Osteocyte (in vitro differentiated cells): Measurements from ENCODE around the gene HTT-AS. TPM values are rescaled to one million over a fixed set of nuclear protein-coding genes. Genes with fewer than 3 reads are reported as not detected.

Experiments used
- DNase-seq: peaks from one replicate; pipeline ENCODE4 v3.0.0; 2021; ENCODE audit warnings: mixed read lengths; ENCODE audit not compliant: unreplicated experiment; ENCODE audit errors: extremely low spot score
- H3K27ac Mint-ChIP-seq: one replicate; pipeline ENCODE4 v1.8.0; 2021; ENCODE audit warnings: mild to moderate bottlenecking, mixed read lengths; ENCODE audit not compliant: unreplicated experiment
- H3K27me3 Mint-ChIP-seq: one replicate; pipeline ENCODE4 v1.8.0; 2021; ENCODE audit warnings: mixed read lengths; ENCODE audit not compliant: unreplicated experiment
- H3K36me3 Mint-ChIP-seq: one replicate; pipeline ENCODE4 v1.8.0; 2021; ENCODE audit warnings: mixed read lengths; ENCODE audit not compliant: unreplicated experiment
- H3K4me1 Mint-ChIP-seq: one replicate; pipeline ENCODE4 v1.8.0; 2021; ENCODE audit warnings: mixed read lengths; ENCODE audit not compliant: unreplicated experiment
- H3K4me3 Mint-ChIP-seq: one replicate; pipeline ENCODE4 v1.8.0; 2021; ENCODE audit warnings: mild to moderate bottlenecking, moderate library complexity, mixed read lengths; ENCODE audit not compliant: unreplicated experiment
- H3K9me3 Mint-ChIP-seq: one replicate; pipeline ENCODE4 v1.8.0; 2021; ENCODE audit warnings: mixed read lengths; ENCODE audit not compliant: unreplicated experiment
- CTCF ChIP-seq: fragments of 200-600 bp; sonication (generic); IDR thresholded peaks from 2 replicates; pipeline ENCODE4 v1.5.0; 2021; ENCODE audit warnings: antibody characterized with exemption, mild to moderate bottlenecking, moderate library complexity
- total RNA-seq: library from RNA; stranded (reverse); gene quantifications from 2 replicates; pipeline ENCODE4 v1.2.1, GENCODE V29; 2021

HTT-AS gene
- total RNA-seq, 1 donor from 2014 or later = not detected

GRCh38 chr4:3046162-3046561, 28.2 kb downstream of the HTT-AS start:
- TF ChIP-seq CTCF = no peak
- Mint-ChIP-seq H3K27ac (no peak overlapping the region), H3K36me3 (no peaks in the 10 kb centered on the region), H3K27me3 (peaks cover 49% of the 10 kb centered on the region), H3K4me3 (no peak overlapping the region), H3K9me3 (no peaks in the 10 kb centered on the region), H3K4me1 (peaks cover 3% of the 10 kb centered on the region)
- no peak for DNase-seq

- H3K27ac Mint-ChIP-seq = no peak overlapping the region
- H3K36me3 Mint-ChIP-seq = no peaks in the 10 kb centered on the region
- DNase-seq = no peak
- no peaks in the 10 kb centered on the region for H3K9me3 Mint-ChIP-seq
- H3K4me1 Mint-ChIP-seq = peaks cover 3% of the 10 kb centered on the region
- H3K27me3 Mint-ChIP-seq = peaks cover 42% of the 10 kb centered on the region
- no peak for TF ChIP-seq CTCF
- H3K4me3 Mint-ChIP-seq = no peak overlapping the region
These were observed 29.2 kb downstream of the HTT-AS start for GRCh38 chr4:3044870-3045819.

GRCh38 chr4:3043282-3044020, 30.9 kb downstream of the HTT-AS start:
- no peak for DNase-seq
- Mint-ChIP-seq H3K4me3 (no peak overlapping the region), H3K27ac (no peak overlapping the region), H3K27me3 (peaks cover 26% of the 10 kb centered on the region), H3K4me1 (peaks cover 3% of the 10 kb centered on the region), H3K36me3 (no peaks in the 10 kb centered on the region), H3K9me3 (no peaks in the 10 kb centered on the region)
- TF ChIP-seq CTCF = no peak

GRCh38 chr4:3042226-3042625, 32.1 kb downstream of the HTT-AS start:
- peaks cover 5% of the 10 kb centered on the region for H3K4me1 Mint-ChIP-seq
- no peak overlapping the region for H3K27ac Mint-ChIP-seq
- no peak for DNase-seq
- no peak for TF ChIP-seq CTCF
- H3K36me3 Mint-ChIP-seq = no peaks in the 10 kb centered on the region
- no peak overlapping the region for H3K4me3 Mint-ChIP-seq
- H3K27me3 Mint-ChIP-seq = peaks cover 24% of the 10 kb centered on the region
- H3K9me3 Mint-ChIP-seq = no peaks in the 10 kb centered on the region
